HG03280 (cell line): Measurements from ENCODE around the gene MRPS6.
A peak's percentile ranks its signal among the peaks of the same experiment; 100 is the strongest.

Source experiments
- ATAC-seq: cut with Tn5 transposase; IDR thresholded peaks from one replicate; pipeline ENCODE4 v1.9.1; 2021; ENCODE audit warnings: mild to moderate bottlenecking, moderate library complexity; ENCODE audit not compliant: unreplicated experiment

The MRPS6 gene

DNA sequence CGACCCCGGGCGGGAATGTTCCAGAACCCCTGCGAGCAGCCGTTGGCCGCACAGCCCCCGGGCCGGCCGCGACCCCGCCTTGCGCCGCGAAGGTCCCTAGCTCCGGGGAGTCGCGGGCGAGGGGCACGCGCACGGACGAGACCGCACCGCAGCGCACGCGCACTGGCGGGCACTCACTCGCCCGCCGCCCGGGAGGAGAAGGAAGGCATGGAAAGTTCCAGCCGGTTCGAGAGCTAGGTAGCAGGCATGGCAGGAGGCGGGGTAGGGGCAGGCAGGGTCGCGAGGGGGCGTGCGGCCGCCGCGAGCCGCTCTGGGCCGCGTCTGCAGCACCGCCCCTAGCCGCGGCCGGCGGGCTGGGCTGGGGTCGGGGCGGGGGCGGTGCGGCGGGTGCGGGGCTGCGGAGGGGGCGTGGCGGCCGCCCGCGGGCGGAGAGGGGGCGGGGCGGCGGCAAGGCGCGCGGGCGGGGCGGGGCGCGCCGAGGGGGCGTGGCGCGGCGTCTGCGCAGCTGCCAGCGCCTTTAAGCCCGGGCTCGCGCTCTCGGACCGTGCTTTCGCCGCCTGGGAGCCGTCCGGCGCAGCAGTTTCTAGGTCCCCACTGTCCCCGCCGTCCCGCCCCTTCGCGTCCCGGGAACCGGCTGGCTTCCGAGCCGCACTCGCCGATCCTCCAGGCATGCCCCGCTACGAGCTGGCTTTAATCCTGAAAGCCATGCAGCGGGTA lies at the start of gene MRPS6, which contains the start of gene SLC5A3:
Gene MRPS6, plus strand, starts transcription at position 547 of the 717 bp plus-strand sequence. Its CDS starts 123 bp downstream, at position 670.
Gene SLC5A3, plus strand, starts transcription at position 547 of the 717 bp plus-strand sequence. CDS start 21,621 bp downstream, outside the sequence.
- peak; percentile 77 for ATAC-seq

DNA sequence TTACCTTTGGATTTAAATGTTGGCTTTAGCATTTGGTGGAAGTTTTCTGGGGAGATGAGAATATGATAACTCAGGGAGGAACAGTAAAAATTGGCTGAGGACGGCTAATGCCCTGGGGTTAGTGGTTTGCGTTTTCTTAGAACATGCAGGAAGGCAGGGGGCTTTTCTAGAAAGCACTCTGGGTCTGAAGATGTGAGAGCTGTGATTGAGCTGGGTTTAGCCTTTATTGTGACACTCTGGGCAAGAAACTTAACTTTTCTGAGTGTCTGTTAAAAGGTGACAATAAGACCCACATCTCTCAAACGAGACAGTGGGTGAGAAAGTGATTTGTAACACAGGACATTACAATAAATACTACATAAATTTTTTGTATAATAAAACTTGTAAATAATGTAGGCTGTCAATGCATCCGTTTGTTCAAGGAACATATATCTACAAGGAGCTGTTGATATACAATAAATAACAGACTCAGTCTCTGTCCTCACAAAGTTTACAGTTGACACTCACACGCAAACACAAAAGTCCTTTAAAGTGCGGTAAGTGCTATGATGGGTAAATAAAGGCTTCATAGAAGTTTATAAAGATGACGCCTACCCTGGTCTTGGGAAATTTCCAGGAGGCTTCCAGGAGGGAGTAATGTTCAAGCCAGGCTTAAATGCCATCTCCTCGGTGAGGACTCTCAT lies 49.5 kb upstream of the MRPS6 start:
- ATAC-seq, result no peak

DNA sequence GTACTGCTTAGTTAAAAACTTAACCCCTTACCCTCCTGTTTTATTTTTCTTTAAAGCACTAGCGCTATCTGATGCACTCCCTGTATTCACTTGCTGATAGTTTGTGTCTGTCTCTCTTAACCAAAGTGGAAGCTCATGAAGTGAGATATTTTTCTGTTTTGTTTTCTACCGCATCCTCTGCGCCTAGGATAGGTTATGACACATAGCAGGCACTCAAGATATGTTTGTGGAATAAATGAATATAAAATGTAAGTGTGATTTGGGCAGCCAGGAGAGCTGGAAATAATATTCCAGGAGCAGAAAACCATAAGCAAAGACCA lies 49.0 kb upstream of the MRPS6 start:
- no peak for ATAC-seq

DNA sequence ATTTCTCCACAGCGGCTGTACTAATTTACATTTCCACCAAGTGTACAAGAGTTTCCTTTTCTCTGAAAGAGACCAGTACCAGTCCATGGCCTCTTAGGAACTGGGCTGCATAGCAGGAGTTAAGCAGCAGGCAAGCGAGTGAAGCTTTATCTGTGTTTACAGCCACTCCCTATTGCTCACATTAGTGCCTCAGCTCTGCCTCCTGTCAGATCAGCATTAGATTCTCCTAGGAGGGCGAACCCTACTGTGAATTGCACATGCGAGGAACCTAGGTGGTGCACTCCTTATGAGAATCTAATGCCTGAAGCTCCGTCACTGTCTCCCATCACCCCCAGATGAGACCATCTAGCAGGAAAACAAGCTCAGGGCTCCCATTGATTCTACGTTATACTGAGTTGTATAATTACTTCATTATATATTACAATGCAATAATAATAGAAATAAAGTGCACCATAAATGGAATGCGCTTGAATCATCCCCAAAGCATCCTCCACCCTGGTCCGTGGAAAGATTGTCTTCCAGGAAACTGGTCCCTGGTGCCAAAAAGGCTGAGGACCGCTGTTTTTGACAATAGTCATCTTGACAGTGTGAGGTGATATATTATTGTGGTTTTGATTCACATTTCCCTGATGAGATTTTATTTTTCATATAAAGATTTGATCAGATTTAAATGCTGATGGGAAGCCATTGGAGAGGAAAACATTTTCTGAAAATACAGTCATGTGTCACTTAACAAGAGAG lies 45.5 kb upstream of the MRPS6 start:
- no peak for ATAC-seq

DNA sequence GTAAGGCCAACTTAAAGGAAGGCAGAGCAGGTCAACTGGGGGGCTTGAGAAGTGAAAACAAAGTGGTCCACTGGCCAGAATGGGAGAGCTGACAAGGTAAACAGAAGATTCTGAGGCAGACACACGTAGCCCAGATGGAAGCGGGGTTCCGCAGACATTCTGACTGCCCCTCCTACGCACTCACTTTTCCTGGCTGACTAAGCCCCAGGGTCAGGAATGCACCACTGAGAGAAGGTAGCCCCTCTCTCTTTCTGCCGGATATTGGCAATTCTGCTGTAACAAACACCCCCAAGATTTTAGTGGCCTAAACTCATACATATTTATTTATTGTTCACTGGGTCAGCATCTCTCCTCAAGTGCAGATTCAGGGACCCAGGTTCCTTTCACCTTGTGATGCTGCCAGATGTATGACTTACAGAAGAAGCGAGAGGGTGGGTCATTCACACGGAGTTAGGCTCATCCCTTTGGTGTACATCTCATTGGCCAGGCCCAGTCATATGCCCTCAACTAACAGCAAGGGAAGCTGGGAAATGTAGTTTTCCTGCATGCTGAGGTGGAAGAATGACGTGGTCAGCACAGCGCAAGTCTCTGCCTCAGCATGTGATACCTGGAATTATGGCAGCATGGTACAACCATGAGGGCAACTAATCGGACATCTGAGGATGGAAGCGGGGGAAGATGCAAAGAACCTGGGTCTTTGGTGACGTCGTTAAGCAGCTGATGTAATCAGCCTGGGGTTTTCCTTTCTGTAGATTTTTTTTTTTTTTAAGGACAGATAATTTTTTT lies 43.4 kb upstream of the MRPS6 start:
- peak; percentile 86 for ATAC-seq

DNA sequence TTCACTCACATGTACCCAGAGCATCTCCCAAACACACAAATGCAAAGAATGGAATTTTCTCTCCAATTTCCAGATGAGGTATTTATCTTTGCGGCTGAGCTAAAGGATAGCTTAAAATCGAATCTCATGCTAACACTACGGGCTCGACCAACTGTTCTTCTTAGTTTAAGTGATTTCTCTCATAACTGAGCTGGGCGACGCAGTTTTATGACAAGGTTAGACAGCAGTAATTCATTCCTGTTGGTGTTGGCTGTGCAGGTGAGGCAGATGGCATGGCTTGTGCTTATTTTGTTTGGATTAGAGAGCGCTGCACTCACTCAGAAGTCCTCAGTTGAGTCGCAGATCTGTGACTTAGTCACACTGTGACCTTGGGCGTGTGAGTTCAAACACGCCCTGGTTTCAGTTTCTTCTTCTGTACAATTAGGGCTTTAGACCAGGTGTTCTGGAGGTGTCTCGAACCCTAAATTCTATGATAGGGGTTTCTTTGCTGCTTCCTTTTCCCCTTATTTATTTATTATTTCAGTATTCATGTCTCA lies 41.5 kb upstream of the MRPS6 start:
- no peak for ATAC-seq

DNA sequence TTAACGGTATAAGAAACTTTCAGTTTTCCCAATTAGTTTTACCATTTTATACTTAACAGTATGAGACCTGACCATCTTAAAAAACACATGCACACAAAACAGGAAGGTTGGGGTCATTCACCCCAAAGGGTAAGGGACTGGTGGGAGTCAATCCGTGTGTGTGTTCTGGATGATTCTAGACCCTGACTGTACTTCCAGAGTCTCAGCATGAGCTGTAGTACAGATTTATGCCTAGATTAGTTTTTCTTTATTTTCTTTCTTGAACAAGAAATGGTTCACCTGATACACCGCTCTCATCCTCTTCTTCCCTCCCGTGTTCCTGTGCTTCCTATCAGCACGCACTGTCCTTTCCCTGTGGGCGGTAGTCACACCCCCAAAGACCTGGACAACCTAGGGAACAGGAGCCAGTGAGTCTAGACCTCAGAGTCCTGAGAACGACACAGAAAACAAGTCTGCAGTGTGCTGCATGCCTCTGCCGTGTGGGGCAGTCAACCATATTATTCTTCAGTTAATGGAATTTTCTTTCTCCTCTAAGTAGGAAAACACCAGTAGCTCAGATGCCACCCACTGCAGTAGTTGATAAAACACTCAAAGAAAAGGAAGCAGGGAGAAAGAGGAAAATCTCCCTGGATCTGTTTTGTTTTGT lies 38.9 kb upstream of the MRPS6 start:
- ATAC-seq, result no peak

DNA sequence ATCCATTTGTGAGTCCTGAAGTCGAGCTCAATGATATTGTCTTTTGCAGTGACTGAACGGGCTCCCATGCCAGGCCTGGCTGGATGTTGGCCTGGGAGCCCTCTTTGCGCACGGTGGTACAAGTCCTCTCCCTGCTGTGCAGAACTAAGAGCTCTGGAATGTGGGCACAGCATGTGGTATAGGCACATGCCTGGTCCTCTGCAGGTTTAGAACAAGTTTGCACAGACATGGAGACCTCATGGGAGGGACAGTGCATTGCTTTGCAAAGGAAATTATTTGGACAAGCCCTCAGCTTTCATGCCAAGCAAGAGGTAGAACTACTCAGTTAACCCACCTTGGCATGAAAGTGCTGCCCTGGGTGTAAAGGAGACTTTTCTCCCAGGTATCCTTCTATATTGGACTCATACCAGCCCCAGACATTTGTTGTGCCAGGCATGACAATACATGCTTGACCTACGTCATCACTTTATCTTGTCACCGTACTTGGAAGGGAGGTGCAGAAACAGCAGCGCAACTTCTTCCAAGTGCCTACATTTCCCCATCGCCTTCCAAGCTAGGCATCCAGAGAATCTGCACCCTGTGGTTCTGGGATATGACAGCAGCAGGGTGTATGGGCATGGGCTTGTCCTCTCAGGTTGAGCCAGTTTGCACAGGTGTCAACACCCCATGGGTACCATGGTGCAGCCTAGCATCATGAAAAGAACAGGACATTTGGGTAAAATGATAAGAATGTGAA lies 37.6 kb upstream of the MRPS6 start:
- ATAC-seq, result no peak

DNA sequence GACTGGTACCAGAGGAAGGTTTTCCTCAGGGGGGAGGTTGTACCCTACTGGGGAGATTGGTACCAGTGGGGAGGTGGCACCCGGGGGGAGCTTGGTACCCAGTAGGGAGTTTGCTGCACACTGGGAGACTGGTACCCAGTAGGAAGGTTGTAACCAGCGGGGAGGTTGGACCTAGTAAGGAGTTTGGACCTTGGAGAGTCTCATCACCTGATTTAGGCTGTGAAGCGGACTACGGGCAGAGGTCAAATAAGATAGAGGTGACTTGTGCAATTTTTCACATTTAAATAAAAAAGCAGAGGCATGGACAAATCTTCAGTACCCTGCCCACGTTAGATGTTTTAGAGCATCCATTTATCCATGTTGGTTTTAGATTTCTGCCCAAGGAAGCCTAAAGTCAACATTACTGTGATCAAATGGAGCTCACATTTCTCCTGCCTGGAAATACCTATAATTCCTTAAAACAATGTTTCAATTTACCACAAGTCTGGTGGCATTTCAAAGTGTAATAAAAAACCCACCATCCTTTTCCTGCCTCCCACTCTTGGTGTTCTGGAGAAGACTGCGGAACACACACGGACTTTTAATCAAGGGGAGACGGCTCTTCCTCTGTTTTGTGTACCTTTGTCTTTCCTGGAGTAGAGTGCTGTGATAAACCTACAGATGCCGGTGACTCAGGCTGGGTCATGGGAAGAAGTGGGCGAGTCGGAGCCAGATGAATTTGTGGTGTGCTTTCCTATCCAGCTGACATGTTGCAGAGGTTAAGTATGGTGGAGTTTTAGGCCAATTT lies 36.2 kb upstream of the MRPS6 start:
- ATAC-seq, result no peak

DNA sequence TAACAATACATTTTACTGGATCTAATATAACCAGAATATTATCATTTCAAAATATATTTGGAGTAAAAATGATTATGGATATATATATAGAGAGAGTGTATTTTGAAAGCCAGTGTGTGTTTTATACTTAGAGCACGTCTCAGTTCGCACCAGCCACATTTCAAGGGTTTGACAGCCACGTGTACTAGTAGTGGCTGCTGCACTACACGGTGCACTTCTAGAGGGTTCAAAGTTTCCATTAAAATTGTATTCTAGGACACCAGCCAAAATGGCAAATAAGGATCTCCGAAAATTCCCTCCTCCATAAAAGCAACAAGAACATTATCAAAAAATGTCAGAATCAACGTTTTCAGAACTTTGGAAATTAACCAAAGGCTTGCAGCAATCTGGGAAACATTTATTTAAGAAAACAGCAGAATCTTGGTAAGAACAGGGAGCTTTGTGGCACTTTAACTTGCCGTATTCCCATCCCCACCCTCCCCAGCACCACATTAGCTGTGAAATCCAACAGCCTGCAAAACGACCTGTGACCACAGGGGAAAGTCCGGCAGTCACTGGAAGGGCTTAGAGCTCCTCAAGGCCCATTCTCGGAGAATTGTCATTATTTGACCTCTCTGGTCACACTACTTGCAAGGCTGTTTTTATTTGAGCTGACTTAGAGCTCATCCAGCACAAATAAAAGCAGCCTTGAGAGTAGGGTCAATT lies 33.5 kb upstream of the MRPS6 start:
- no peak for ATAC-seq

DNA sequence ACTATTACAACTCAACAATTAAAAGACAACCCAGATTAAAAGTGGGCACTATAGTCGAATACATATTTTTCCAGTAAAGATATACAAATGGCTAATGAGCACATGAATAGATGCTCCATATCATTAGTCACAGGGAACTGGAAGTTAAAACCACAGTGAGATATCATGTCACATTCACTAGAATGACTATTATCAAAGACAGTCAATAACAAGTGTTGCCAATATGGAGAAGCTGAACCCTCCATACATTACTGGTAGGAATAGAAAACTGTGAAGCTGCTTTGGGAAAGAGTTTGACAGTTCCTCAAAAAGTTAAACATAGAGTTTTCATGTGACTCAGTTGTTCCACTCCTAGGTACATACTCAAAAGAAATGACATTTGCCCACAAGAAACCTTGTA lies 30.6 kb upstream of the MRPS6 start:
- ATAC-seq, result no peak

DNA sequence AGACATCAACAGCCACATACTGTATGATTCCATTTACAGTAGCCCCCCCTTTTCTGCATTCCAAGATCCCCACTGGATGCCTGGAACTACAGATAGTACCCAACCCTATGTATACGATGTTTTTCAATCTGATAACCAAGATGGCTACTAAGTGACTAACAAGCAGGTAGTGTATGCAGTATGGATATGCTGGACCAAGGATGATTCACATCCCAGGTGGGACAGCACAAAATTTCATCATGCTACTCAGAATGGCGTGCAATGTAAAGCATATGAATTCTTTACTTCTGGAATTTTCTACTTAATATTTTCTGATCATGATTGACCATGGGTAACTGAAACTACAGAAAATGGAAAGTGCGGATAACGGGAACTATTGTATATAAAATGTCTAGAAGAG lies 30.0 kb upstream of the MRPS6 start:
- no peak for ATAC-seq

DNA sequence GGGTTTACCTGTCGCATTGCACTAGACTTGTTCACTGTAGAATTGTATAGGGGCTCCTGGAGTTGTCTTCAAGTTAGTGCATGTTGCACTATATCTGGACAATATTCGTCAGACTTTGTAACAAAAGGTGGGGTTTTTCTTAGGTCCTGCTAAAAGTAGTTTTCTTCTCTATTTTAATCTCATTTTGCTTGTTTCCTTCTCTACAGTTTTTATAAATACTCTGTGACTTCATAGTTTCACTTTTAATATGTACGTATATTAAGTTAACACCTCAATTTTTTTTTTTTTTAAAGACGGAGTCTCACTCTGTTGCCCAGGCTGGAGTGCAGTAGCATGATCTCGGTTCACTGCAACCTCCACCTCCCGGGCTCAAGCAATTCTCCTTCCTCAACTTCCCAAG lies 26.5 kb upstream of the MRPS6 start:
- no peak for ATAC-seq

DNA sequence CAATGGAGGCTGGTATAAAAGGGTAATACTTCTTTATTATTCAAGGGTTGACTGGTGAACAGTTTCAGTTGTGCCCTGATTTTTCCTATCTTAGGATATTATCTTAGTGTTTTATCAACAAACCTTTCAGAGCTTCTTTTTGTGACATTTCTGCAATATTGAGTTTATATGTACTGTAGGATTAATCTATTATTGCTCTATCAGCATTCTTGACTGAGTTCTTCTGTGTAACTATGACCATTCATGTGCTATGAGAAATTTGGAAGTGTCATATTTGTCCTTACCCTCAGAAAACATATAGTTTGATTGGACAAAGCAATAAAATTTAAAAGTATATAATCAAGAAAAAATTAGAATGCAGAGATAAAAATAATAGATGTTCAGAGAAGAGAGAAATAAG lies 25.5 kb upstream of the MRPS6 start:
- no peak for ATAC-seq

DNA sequence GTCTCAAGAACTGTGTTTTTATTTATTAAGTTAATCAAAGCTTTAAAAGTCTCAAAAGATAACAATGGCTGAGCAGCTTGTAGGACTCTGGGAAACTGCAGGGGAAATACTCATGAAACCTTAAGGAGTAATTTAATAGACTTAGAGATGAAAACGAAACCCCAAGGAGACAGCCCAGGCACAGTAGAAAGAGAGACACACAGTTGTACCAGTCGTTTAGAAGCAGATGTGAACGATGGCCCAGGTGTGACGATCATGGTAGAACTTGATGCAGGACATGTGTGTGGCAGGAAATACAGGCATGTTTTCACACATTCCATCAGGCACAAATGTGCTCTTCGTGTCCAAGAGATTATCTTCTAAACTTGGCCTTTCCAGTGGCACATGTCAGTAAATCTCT lies 21.2 kb upstream of the MRPS6 start:
- no peak for ATAC-seq

DNA sequence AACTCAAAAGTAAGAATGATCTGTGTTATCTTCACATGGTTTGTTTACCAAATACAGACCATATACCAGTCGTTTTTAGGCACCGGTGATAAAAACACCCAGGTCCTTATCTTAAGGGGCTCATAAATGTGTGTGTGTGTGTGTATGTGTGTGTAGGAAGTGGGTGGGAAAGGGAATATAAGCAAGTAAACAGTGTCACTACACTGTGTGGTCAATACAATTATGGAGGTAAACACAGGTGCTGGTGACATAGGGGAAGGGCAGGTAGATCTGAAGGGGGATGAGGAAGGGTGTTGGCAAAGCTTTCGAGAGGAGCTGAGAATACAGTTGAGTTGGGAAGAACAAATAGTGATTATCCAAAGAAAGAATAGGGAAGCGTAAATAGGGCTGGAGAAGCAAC lies 19.1 kb upstream of the MRPS6 start:
- ATAC-seq, result no peak

DNA sequence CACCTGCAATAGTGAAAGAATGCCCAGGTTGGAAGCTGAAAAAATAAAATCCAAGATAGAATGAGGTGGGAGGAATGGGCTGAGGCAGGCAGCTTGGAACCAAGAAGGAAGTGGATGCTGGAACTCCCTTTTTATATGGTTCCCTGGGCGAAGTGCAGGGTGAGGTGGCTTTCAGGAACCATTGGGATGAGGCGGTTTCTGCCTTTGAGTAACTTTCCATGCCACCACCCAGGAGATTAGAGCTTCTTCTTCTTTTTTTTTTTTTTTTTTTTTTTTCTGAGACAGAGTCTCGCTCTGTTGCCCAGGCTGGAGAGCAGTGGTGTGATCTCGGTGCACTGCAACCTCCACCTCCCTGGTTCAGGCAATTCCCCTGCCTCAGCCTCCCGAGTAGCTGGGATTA lies 17.8 kb upstream of the MRPS6 start:
- no peak for ATAC-seq

DNA sequence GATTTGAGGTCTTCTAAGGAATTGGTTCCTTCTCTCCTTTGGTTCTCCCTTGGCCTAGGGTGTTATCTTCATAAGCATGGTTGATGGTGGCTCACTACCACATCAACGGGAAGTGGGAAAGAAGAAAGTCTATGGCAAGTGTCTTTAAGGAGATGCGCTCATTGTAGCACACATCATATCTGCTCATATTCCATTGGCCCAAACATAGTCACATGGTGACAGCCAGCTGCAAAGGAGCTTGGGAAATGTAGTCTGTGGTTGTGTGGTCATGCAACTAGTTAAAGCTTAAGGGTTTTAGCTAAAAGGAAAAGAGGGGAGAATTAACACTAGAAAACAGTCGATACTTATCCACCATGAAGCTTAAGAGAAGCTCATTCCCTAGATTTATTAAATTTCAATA lies 11.4 kb upstream of the MRPS6 start:
- ATAC-seq, result no peak
